Activated CD8-positive, alpha-beta memory T cell treated with anti-CD3 and anti-CD28 coated beads, Interleukin-2, amount 10 ng/mL, durations not matched to agents 7 days and 5 days (primary cell): Measurements from ENCODE around the gene CHCHD3. TPM values are rescaled to one million over a fixed set of nuclear protein-coding genes. Genes with fewer than 3 reads are reported as not detected.
"Not testable (repeated sequence)": the region's sequence is repeated elsewhere in the genome, so short reads cannot be mapped to it uniquely, and the experiment has no call there.

Source experiments
- ATAC-seq: fragments of 150-1000 bp; cut with Tn5 transposase; one replicate; pipeline ENCODE4 v1.10.0; 2021; ENCODE audit warnings: moderate library complexity
- CTCF ChIA-PET: fragments of 350-600 bp; sonication (Branson Sonifier 250); formaldehyde crosslinking; loops from one replicate; lab custom pipeline; 2021; ENCODE audit warnings: antibody characterized with exemption; lab: Charles Lee
- DNase-seq: peaks from one replicate; pipeline ENCODE4 v3.0.0-alpha.2; 2020
- H3K27ac Mint-ChIP-seq: one replicate; pipeline ENCODE4 v1.8.0; 2021; ENCODE audit warnings: mild to moderate bottlenecking, mixed read lengths
- H3K27me3 Mint-ChIP-seq: one replicate; pipeline ENCODE4 v1.8.0; 2021; ENCODE audit warnings: mixed read lengths
- H3K36me3 Mint-ChIP-seq: one replicate; pipeline ENCODE4 v1.8.0; 2021; ENCODE audit warnings: mild to moderate bottlenecking, mixed read lengths
- H3K4me1 Mint-ChIP-seq: one replicate; pipeline ENCODE4 v1.8.0; 2021; ENCODE audit warnings: mixed read lengths
- H3K4me3 Mint-ChIP-seq: one replicate; pipeline ENCODE4 v1.8.0; 2021; ENCODE audit warnings: mild to moderate bottlenecking, moderate library complexity, mixed read lengths
- H3K9me3 Mint-ChIP-seq: one replicate; pipeline ENCODE4 v1.8.0; 2022; ENCODE audit warnings: low read depth, mixed read lengths
- total RNA-seq, 2 experiments: library from RNA; stranded (reverse); gene quantifications; one replicate each; pipeline ENCODE4 v1.2.3, GENCODE V29; 2021

Gene CHCHD3
- total RNA-seq, 2 experiments from 2014 or later, result 49.5 to 56.7 TPM

GRCh38 chr7:132941428-132941827 is 140.5 kb downstream of the CHCHD3 start:
- Mint-ChIP-seq H3K4me3 (no peak overlapping the region), H3K27ac (no peak overlapping the region), H3K36me3 (peaks cover 10% of the 10 kb centered on the region), H3K27me3 (no peaks in the 10 kb centered on the region), H3K9me3 (no peaks in the 10 kb centered on the region), H3K4me1 (peaks cover 5% of the 10 kb centered on the region)
- ATAC-seq, result no peak
- DNase-seq, result no peak
- CTCF ChIA-PET, result no interaction called here

- DNase-seq, result no peak
- ATAC-seq, result no peak
- Mint-ChIP-seq H3K27ac (no peak overlapping the region), H3K4me3 (no peak overlapping the region), H3K36me3 (peaks cover 15% of the 10 kb centered on the region), H3K9me3 (peaks cover 2% of the 10 kb centered on the region), H3K4me1 (peaks cover 5% of the 10 kb centered on the region), H3K27me3 (no peaks in the 10 kb centered on the region)
- CTCF ChIA-PET, result no interaction called here
These were observed 141.8 kb downstream of the CHCHD3 start for GRCh38 chr7:132940084-132940483.

DNA sequence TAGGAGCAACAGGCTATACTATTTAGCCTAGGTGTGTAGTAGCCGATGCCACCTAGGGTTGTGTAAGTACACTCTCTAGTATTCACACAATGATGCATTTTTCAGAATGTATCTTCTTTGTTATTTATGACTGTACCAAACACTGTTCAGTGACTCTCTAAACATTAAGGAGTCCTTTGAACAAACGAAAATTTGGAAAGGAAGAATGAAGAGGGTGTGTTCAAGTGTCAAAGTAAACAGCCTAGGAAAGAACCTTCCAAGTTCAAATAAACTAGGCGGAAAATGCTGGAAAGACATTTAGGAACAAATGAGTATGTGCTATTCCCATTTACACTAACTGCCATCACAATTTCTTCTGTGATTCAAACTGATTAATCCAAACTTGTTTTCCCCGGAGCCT is 142.4 kb downstream of the CHCHD3 start:
- Mint-ChIP-seq H3K27ac (no peak overlapping the region), H3K27me3 (no peaks in the 10 kb centered on the region), H3K9me3 (peaks cover 2% of the 10 kb centered on the region), H3K4me1 (peaks cover 5% of the 10 kb centered on the region), H3K36me3 (peaks cover 15% of the 10 kb centered on the region), H3K4me3 (no peak overlapping the region)
- ATAC-seq, result no peak
- CTCF ChIA-PET, result no interaction called here
- DNase-seq, result no peak

DNA sequence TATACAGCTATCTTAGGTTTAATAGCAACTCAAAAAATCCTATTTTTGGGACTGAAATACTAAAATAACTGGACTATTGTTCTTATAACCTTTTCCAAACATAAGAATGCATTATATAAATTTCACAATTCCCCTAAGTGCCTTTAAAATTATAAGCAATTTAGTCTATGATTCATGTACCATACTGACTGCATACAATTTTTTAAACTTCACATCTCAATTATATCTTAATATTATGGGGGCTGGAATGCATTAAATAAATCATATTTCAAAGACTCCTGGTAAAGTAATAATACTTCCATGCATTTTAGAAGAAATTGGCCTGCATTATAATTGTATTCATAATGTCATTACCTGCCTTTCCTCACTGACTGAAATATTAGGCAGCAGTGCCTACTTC is 144.6 kb downstream of the CHCHD3 start:
- CTCF ChIA-PET, result no interaction called here
- H3K27me3 Mint-ChIP-seq, result no peaks in the 10 kb centered on the region
- peaks cover 13% of the 10 kb centered on the region for H3K4me1 Mint-ChIP-seq
- no peak overlapping the region for H3K27ac Mint-ChIP-seq
- no peak for ATAC-seq
- peaks cover 2% of the 10 kb centered on the region for H3K9me3 Mint-ChIP-seq
- H3K36me3 Mint-ChIP-seq, result peaks cover 15% of the 10 kb centered on the region
- H3K4me3 Mint-ChIP-seq, result no peak overlapping the region
- no peak for DNase-seq

- Mint-ChIP-seq H3K27ac (no peak overlapping the region), H3K4me1 (peaks cover 9% of the 10 kb centered on the region)
These were observed 146.3 kb downstream of the CHCHD3 start for GRCh38 chr7:132935608-132936007.

GRCh38 chr7:132934017-132934416 is 147.9 kb downstream of the CHCHD3 start:
- DNase-seq, result no peak
- Mint-ChIP-seq H3K27ac (no peak overlapping the region), H3K4me1 (peaks cover 9% of the 10 kb centered on the region), H3K4me3 (no peak overlapping the region), H3K36me3 (peaks cover 12% of the 10 kb centered on the region), H3K27me3 (no peaks in the 10 kb centered on the region), H3K9me3 (peaks cover 2% of the 10 kb centered on the region)
- ATAC-seq, result no peak
- CTCF ChIA-PET, result no interaction called here

More at GRCh38 chr7:132935608-132936007, 146.3 kb downstream of the CHCHD3 start:
- ATAC-seq, result no peak
- CTCF ChIA-PET, result no interaction called here
- DNase-seq, result no peak
- Mint-ChIP-seq H3K36me3 (peaks cover 9% of the 10 kb centered on the region), H3K4me3 (no peak overlapping the region), H3K9me3 (peaks cover 2% of the 10 kb centered on the region), H3K27me3 (no peaks in the 10 kb centered on the region)

DNA sequence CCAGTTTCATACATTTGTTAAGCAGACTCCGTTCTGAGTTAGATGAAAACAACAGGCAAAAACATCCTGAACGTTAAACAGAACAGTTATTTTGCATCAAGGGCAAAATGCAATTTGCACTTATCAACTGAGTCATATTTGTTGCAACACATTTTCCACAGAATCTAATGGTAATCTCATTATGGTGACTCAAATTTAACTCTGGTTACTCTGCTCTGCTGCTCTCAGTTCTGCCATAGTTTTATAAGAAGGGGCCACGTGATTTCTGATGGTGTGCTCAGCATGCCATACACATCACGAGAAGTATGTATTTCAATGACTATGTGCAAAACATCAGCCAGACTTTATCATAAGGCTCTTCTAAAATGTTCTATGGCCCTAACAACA is 148.8 kb downstream of the CHCHD3 start:
- H3K27me3 Mint-ChIP-seq, result no peaks in the 10 kb centered on the region
- no peak overlapping the region for H3K4me3 Mint-ChIP-seq
- H3K36me3 Mint-ChIP-seq, result peaks cover 11% of the 10 kb centered on the region
- peak; percentile 49 for ATAC-seq
- no peak for DNase-seq
- CTCF ChIA-PET, result no interaction called here
- peaks cover 2% of the 10 kb centered on the region for H3K9me3 Mint-ChIP-seq
- H3K4me1 Mint-ChIP-seq, result peaks cover 9% of the 10 kb centered on the region
- no peak overlapping the region for H3K27ac Mint-ChIP-seq

DNA sequence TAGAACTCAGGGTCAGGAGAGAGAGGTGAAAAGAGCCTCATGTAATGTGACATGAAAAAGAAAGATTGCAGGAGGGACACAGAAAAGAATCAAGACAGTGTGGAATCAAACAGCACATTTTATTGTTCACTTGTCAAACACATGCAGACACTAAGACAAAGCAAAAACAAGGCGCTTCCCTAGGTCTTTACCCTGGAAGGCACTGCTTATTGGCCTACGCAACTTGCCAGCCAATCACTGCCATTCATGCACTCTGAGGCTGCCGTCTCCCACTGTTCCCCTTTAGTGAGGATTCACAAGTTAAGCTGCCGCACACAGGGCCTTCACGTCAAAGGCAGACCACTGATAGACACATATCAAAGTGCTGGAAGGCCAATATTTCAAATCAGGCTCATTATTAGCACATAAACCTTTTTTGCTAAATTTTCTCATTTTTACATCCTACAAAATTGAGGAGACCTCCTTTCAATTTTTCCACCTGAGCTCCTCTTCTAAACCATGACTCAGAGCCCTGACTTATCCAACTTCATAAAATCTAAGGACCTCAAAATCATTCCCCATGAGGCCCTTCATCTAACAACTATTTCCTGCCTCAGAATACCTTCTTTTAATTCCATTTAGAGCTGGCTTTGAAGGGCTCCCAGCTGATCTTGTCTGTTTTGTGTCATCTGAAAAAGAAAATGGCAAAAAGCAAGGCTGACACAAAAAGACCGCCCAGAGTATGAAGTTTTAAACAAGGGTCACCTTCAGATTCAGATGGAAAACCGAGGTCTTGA is 149.4 kb downstream of the CHCHD3 start:
- H3K4me3 Mint-ChIP-seq, result no peak overlapping the region
- H3K27ac Mint-ChIP-seq, result no peak overlapping the region
- H3K4me1 Mint-ChIP-seq, result peaks cover 9% of the 10 kb centered on the region
- no peak for ATAC-seq
- peaks cover 11% of the 10 kb centered on the region for H3K36me3 Mint-ChIP-seq
- H3K9me3 Mint-ChIP-seq, result peaks cover 2% of the 10 kb centered on the region
- H3K27me3 Mint-ChIP-seq, result no peaks in the 10 kb centered on the region
- DNase-seq, result no peak
- CTCF ChIA-PET, result no interaction called here

GRCh38 chr7:132930881-132931280 is 151.0 kb downstream of the CHCHD3 start:
- no peak overlapping the region for H3K4me3 Mint-ChIP-seq
- H3K27me3 Mint-ChIP-seq, result no peaks in the 10 kb centered on the region
- H3K9me3 Mint-ChIP-seq, result no peaks in the 10 kb centered on the region
- DNase-seq, result no peak
- H3K4me1 Mint-ChIP-seq, result peaks cover 9% of the 10 kb centered on the region
- H3K27ac Mint-ChIP-seq, result no peak overlapping the region
- CTCF ChIA-PET, result no interaction called here
- no peak for ATAC-seq
- H3K36me3 Mint-ChIP-seq, result peaks cover 14% of the 10 kb centered on the region

DNA sequence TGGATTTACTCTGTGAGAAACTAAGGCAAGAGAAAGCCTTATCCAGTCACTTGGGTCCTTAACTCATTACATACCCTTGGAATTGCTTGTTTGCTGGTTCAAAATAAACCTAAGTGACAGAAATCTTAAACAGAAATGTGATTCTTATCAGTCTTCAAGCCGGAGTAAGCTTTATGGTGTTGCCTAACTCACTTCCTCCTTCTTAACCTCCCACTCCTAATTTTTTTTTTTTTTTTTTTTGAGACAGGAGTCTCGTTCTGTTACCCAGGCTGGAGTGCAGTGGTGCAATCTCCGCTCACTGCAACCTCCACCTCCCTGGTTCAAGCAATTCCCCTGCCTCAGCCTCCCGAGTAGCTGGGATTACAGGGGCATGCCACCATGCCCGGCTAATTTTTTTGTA is 151.9 kb downstream of the CHCHD3 start:
- H3K36me3 Mint-ChIP-seq, result peaks cover 12% of the 10 kb centered on the region
- H3K9me3 Mint-ChIP-seq, DNase-seq, CTCF ChIA-PET, H3K4me1 Mint-ChIP-seq, H3K4me3 Mint-ChIP-seq, H3K27ac Mint-ChIP-seq, ATAC-seq, H3K27me3 Mint-ChIP-seq: not testable (repeated sequence)

- peaks cover 5% of the 10 kb centered on the region for H3K36me3 Mint-ChIP-seq
These were observed 162.1 kb downstream of the CHCHD3 start for GRCh38 chr7:132919771-132920170.

GRCh38 chr7:132915647-132916046 is 166.2 kb downstream of the CHCHD3 start:
- CTCF ChIA-PET, result no interaction called here
- no peak for DNase-seq
- Mint-ChIP-seq H3K27ac (no peak overlapping the region), H3K4me3 (no peak overlapping the region), H3K27me3 (no peaks in the 10 kb centered on the region), H3K4me1 (no peaks in the 10 kb centered on the region), H3K36me3 (peaks cover 20% of the 10 kb centered on the region), H3K9me3 (no peaks in the 10 kb centered on the region)
- ATAC-seq, result no peak

More at GRCh38 chr7:132919771-132920170, 162.1 kb downstream of the CHCHD3 start:
- Mint-ChIP-seq H3K27me3 (no peaks in the 10 kb centered on the region), H3K4me1 (no peaks in the 10 kb centered on the region), H3K27ac (no peak overlapping the region), H3K4me3 (no peak overlapping the region), H3K9me3 (peaks cover 2% of the 10 kb centered on the region)
- ATAC-seq (no peak), DNase-seq (no peak)
- CTCF ChIA-PET, result no interaction called here

DNA sequence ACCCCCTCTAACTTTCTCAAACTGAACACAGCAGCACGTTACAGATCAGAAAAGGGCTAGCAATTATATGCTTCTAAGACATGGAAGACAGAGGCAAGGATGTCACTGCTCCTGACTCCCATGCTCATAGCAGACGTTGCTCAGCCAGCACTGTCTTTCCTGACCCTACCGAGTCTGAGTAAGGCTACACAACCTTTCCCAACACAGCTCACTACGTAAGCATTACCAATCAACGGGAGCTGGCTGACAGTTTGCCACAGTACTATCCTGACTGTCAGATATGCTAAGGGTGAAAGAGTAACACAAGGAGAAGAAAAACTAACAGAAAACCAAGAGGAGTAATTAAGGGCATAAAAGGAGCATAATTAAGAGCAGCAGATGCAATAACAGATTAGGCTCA is 171.2 kb downstream of the CHCHD3 start:
- no peak for ATAC-seq
- no peak overlapping the region for H3K4me3 Mint-ChIP-seq

DNA sequence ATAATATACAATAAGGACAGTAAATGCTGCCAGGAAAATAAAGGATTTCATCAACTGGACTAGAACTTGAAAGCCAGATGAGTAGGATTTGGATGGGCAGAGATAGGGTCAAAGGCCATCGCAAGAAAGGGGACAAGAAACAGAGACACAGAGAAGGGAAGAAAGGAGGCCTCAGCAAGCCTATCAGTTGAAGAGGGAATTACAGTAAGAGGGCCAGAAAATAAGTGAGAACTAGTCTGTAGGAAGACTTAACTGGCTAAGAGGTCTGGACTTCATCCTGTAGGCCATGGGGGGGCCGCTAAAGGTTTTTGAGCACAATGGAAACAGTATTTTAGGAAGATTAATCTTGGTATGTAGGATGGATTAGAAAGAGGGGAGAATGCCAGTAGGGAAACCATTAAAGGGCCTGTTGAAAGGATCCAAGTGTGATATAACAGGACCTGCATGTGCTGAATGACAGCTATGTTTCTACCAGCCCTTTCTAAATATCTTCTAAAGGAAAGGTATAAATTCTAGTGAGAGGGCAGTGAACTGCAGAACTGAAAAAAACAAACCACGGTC is 174.4 kb downstream of the CHCHD3 start:
- Mint-ChIP-seq H3K27ac (peak overlapping the region; percentile 37), H3K27me3 (no peaks in the 10 kb centered on the region), H3K9me3 (no peaks in the 10 kb centered on the region), H3K36me3 (peaks cover 24% of the 10 kb centered on the region), H3K4me1 (peaks cover 20% of the 10 kb centered on the region), H3K4me3 (no peak overlapping the region)
- DNase-seq, result no peak
- no peak for ATAC-seq
- CTCF ChIA-PET, result no interaction called here

More for the DNA sequence above, 171.2 kb downstream of the CHCHD3 start:
- no peaks in the 10 kb centered on the region for H3K9me3 Mint-ChIP-seq
- H3K27ac Mint-ChIP-seq, result no peak overlapping the region
- H3K36me3 Mint-ChIP-seq, result peaks cover 27% of the 10 kb centered on the region
- CTCF ChIA-PET, result no interaction called here
- no peak for DNase-seq
- no peaks in the 10 kb centered on the region for H3K27me3 Mint-ChIP-seq
- H3K4me1 Mint-ChIP-seq, result peaks cover 6% of the 10 kb centered on the region
